ENCODE data around the gene PCYT1A. TPM values are rescaled to one million over a fixed set of nuclear protein-coding genes. Genes with fewer than 3 reads are reported as not detected.

The PCYT1A gene
- polyA plus RNA-seq, 1 donor (not counting 4 experiments of a cell fraction or from before 2014, with no cell fraction given): 108 TPM

GRCh38 chr3:196218155-196218712 lies 69.3 kb downstream of the PCYT1A start:
- H3K4me1 ChIP-seq (ENCODE audit: control insufficient read depth, extremely low read depth, insufficient read depth, low read length): peaks cover 6% of the 10 kb centered on the region
- no peak for FAIRE-seq
- no peaks in the 10 kb centered on the region for H4K20me1 ChIP-seq (ENCODE audit: control insufficient read depth, extremely low read depth, insufficient read depth, low read length)
- H3K9me1 ChIP-seq (ENCODE audit: control insufficient read depth, extremely low read depth, insufficient read depth, low read length): no peaks in the 10 kb centered on the region
- H3K9ac ChIP-seq (ENCODE audit: control insufficient read depth, extremely low read depth, insufficient read depth, low read length): no peak overlapping the region
- H3K27ac ChIP-seq (ENCODE audit: control insufficient read depth, insufficient read depth, low read length): no peak overlapping the region
- dilution Hi-C loops (cut with MboI; ENCODE audit: extremely low pct_ligation_motif_present, low sequenced_read_pairs): no loop called here
- no peaks in the 10 kb centered on the region for H3K9me3 ChIP-seq (ENCODE audit: control insufficient read depth, low read depth, low read length)
- no peak overlapping the region for H3K4me3 ChIP-seq (ENCODE audit: control insufficient read depth in 2 of 3, extremely low read depth in 1 of 3, insufficient read depth in 2 of 3, low read depth in 1 of 3, low read length in 3 of 3)
- H3K4me2 ChIP-seq (ENCODE audit: control insufficient read depth, extremely low read depth, insufficient read depth, low read depth, low read length): no peak overlapping the region
- peaks cover 22% of the 10 kb centered on the region for H3K27me3 ChIP-seq (ENCODE audit: control insufficient read depth, extremely low read depth, insufficient read depth, low read length)
- TF ChIP-seq EZH2 (IDR thresholded peaks at IDR 0.05; ENCODE audit: low read length) (no peak), CTCF (optimal IDR thresholded peaks at IDR 0.05 in 1 of 3, IDR thresholded peaks at IDR 0.05 in 1 of 3, conservative IDR thresholded peaks at IDR 0.05 in 1 of 3; ENCODE audit: extremely low read depth in 1 of 3, insufficient read depth in 2 of 3, low read length in 3 of 3) (no peak)
- no peaks in the 10 kb centered on the region for H3K36me3 ChIP-seq (ENCODE audit: control insufficient read depth in 2 of 2, extremely low read depth in 1 of 2, insufficient read depth in 2 of 2, low read length in 2 of 2)
- no peaks in the 10 kb centered on the region for H3K79me2 ChIP-seq (ENCODE audit: control insufficient read depth, insufficient read depth, low read length)
- H2AFZ ChIP-seq (ENCODE audit: control insufficient read depth, low read length): no peak overlapping the region
- DNase-seq (ENCODE audit: low read depth, low spot score): no peak

GRCh38 chr3:196217307-196218154 lies 70.0 kb downstream of the PCYT1A start:
- H3K36me3 ChIP-seq (ENCODE audit: control insufficient read depth in 2 of 2, extremely low read depth in 1 of 2, insufficient read depth in 2 of 2, low read length in 2 of 2): no peaks in the 10 kb centered on the region
- H4K20me1 ChIP-seq (ENCODE audit: control insufficient read depth, extremely low read depth, insufficient read depth, low read length): no peaks in the 10 kb centered on the region
- H2AFZ ChIP-seq (ENCODE audit: control insufficient read depth, low read length): no peak overlapping the region
- no peaks in the 10 kb centered on the region for H3K9me1 ChIP-seq (ENCODE audit: control insufficient read depth, extremely low read depth, insufficient read depth, low read length)
- FAIRE-seq: no peak
- H3K4me1 ChIP-seq (ENCODE audit: control insufficient read depth, extremely low read depth, insufficient read depth, low read length): peaks cover 6% of the 10 kb centered on the region
- DNase-seq (ENCODE audit: low read depth, low spot score): no peak
- no peak overlapping the region for H3K4me3 ChIP-seq (ENCODE audit: control insufficient read depth in 2 of 3, extremely low read depth in 1 of 3, insufficient read depth in 2 of 3, low read depth in 1 of 3, low read length in 3 of 3)
- no peak overlapping the region for H3K27ac ChIP-seq (ENCODE audit: control insufficient read depth, insufficient read depth, low read length)
- no peak overlapping the region for H3K4me2 ChIP-seq (ENCODE audit: control insufficient read depth, extremely low read depth, insufficient read depth, low read depth, low read length)
- no peak for TF ChIP-seq EZH2 (IDR thresholded peaks at IDR 0.05; ENCODE audit: low read length)
- TF ChIP-seq CTCF (optimal IDR thresholded peaks at IDR 0.05 in 1 of 3, IDR thresholded peaks at IDR 0.05 in 1 of 3, conservative IDR thresholded peaks at IDR 0.05 in 1 of 3; ENCODE audit: extremely low read depth in 1 of 3, insufficient read depth in 2 of 3, low read length in 3 of 3): no peak
- H3K9me3 ChIP-seq (ENCODE audit: control insufficient read depth, low read depth, low read length): no peaks in the 10 kb centered on the region
- H3K79me2 ChIP-seq (ENCODE audit: control insufficient read depth, insufficient read depth, low read length): no peaks in the 10 kb centered on the region
- dilution Hi-C loops (cut with MboI; ENCODE audit: extremely low pct_ligation_motif_present, low sequenced_read_pairs): no loop called here
- peaks cover 22% of the 10 kb centered on the region for H3K27me3 ChIP-seq (ENCODE audit: control insufficient read depth, extremely low read depth, insufficient read depth, low read length)
- H3K9ac ChIP-seq (ENCODE audit: control insufficient read depth, extremely low read depth, insufficient read depth, low read length): no peak overlapping the region

Measured in keratinocyte (primary cell).